CD4-positive, alpha-beta T cell (primary cell): ENCODE measurements around the gene RSBN1. TPM values are rescaled to one million over a fixed set of nuclear protein-coding genes. Genes with fewer than 3 reads are reported as not detected.

Source experiments
- ATAC-seq: fragments of 200-7000 bp; cut with Tn5 transposase; one replicate; pipeline ENCODE4 v1.10.0; 2022; ENCODE audit warnings: mild to moderate bottlenecking; ENCODE audit not compliant: poor library complexity
- CTCF ChIA-PET: fragments of 350-600 bp; sonication (Branson Sonifier 250); formaldehyde crosslinking; loops from one replicate; lab custom pipeline; 2021; ENCODE audit warnings: antibody characterized with exemption, inconsistent platforms; lab: Charles Lee
- POLR2A ChIA-PET: fragments of 350-600 bp; sonication (Branson Sonifier 250); formaldehyde crosslinking; loops from one replicate; lab custom pipeline; 2021; ENCODE audit warnings: antibody characterized with exemption, inconsistent platforms; lab: Charles Lee
- DNase-seq, 14 experiments: peaks; one replicate each; pipeline ENCODE4 v3.0.0-alpha.2; 2013 to 2020; ENCODE audit warnings: mixed read lengths in 2 of 14
- H3K27ac ChIP-seq, 2 donors: one replicate each; pipeline versions ENCODE4 v1.5.1 to v1.7.0; 2013; ENCODE audit warnings: low read length in 2 of 2, low read depth in 1 of 2, mild to moderate bottlenecking in 1 of 2
- H3K27me3 ChIP-seq, 2 experiments: 1 replicate in 1 of 2; 2 replicates in 1 of 2; pipeline versions ENCODE4 v1.6.1 to v1.7.0; 2013; ENCODE audit warnings: low read length in 2 of 2, control low read depth in 1 of 2, mild to moderate bottlenecking in 1 of 2, moderate library complexity in 1 of 2; ENCODE audit not compliant: insufficient read depth in 2 of 2, control insufficient read depth in 1 of 2
- H3K36me3 ChIP-seq: one replicate; pipeline ENCODE4 v1.6.1; 2013; ENCODE audit warnings: low read length, control low read depth; ENCODE audit not compliant: insufficient read depth
- H3K4me1 ChIP-seq: one replicate; pipeline ENCODE4 v1.6.1; 2013; ENCODE audit warnings: low read length, control low read depth; ENCODE audit not compliant: insufficient read depth
- H3K4me3 ChIP-seq: one replicate; pipeline ENCODE4 v1.5.1; 2013; ENCODE audit warnings: mild to moderate bottlenecking, low read length, moderate library complexity
- H3K9me3 ChIP-seq, 2 experiments: 1 replicate in 1 of 2; 2 replicates in 1 of 2; pipeline versions ENCODE4 v1.6.1 to v1.7.0; 2013; ENCODE audit warnings: low read length in 2 of 2, mild to moderate bottlenecking in 2 of 2, control low read depth in 1 of 2, moderate library complexity in 1 of 2; ENCODE audit not compliant: control insufficient read depth in 1 of 2, insufficient read depth in 1 of 2
- H3K27ac Mint-ChIP-seq: one replicate; pipeline ENCODE4 v1.8.0; 2020; ENCODE audit warnings: mixed read lengths
- H3K27me3 Mint-ChIP-seq: one replicate; pipeline ENCODE4 v1.8.0; 2021; ENCODE audit warnings: mixed read lengths
- H3K36me3 Mint-ChIP-seq: one replicate; pipeline ENCODE4 v1.8.0; 2021; ENCODE audit warnings: low read depth, mixed read lengths
- H3K4me1 Mint-ChIP-seq: one replicate; pipeline ENCODE4 v1.8.0; 2021; ENCODE audit warnings: low read depth, mixed read lengths
- H3K4me3 Mint-ChIP-seq: one replicate; pipeline ENCODE4 v1.8.0; 2020; ENCODE audit warnings: mild to moderate bottlenecking, mixed read lengths
- H3K9me3 Mint-ChIP-seq: one replicate; pipeline ENCODE4 v1.8.0; 2020; ENCODE audit warnings: mixed read lengths
- intact Hi-C, 2 experiments: fragments of 100-400 bp; cut with DNase I in 1 of 2; cut with micrococcal nuclease in 1 of 2; formaldehyde crosslinking; loops; one replicate each; pipeline versions ENCODE4 v1.15.1 to v1.9.0; 2023 to 2025; cut with DNase I, micrococcal nuclease
- total RNA-seq, 174 experiments: library from RNA in 2 of 174; stranded (reverse) in 2 of 174; gene quantifications; one replicate each; pipeline ENCODE4 v1.2.3 and lab custom pipeline; 2021 to 2026
- TF ChIP-seq, protein P1 (sequence below): fragments of 200-600 bp; IDR thresholded peaks from one replicate; pipeline ENCODE4 v1.8.0; 2022; ENCODE audit warnings: antibody characterized with exemption, mild to moderate bottlenecking

Gene RSBN1
- total RNA-seq, 2 experiments from 2014 or later = 44.2 to 44.6 TPM

DNA sequence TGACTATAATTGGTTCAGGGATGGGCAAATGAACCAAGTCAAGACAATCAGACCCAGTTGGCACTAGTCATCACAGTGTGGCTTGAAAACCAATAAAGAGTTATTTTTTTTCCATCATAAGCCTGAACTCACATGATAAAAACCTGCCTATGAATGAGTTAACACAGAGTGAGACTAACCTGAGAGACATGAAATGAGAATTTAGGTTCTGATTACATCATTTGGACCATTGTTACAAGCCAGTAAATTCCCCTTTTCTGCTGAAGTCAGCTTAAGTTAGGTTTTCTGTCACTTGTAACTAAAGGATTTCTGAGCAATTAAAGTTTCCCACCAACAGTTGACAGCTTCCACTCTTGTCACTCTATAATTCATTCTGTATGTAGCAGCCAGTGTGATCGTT, 9.6 kb upstream of the RSBN1 start:
- H3K27ac Mint-ChIP-seq = no peak overlapping the region
- peaks cover 50% of the 10 kb centered on the region for H3K36me3 ChIP-seq
- CTCF ChIA-PET = no interaction called here

DNA sequence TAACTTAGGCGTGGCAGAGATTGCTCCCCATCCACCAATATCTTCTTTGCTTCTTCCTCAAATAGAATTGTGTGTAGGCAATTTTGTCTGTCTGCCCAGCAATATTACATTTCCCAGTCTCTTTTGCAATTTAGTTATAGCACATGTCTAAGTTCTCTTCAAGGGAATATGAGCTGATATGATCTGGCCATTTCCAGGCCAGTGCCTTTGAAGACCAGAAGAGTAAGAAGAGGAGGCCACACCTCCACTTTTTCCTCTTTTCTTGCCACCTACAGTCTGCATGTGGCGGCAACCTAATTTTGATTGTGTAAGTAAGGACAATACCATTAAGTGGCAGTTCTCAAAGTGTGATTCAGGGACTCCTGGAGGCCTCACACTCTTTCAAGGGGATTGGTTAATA, 6.3 kb upstream of the RSBN1 start:
- Histone ChIP-seq H3K36me3 (peaks cover 41% of the 10 kb centered on the region), H3K4me3 (no peak overlapping the region), H3K27me3 (no peaks in the 10 kb centered on the region), H3K27ac (no peak overlapping the region), H3K9me3 (no peaks in the 10 kb centered on the region), H3K4me1 (no peaks in the 10 kb centered on the region)
- TF ChIP-seq, protein P1, sequence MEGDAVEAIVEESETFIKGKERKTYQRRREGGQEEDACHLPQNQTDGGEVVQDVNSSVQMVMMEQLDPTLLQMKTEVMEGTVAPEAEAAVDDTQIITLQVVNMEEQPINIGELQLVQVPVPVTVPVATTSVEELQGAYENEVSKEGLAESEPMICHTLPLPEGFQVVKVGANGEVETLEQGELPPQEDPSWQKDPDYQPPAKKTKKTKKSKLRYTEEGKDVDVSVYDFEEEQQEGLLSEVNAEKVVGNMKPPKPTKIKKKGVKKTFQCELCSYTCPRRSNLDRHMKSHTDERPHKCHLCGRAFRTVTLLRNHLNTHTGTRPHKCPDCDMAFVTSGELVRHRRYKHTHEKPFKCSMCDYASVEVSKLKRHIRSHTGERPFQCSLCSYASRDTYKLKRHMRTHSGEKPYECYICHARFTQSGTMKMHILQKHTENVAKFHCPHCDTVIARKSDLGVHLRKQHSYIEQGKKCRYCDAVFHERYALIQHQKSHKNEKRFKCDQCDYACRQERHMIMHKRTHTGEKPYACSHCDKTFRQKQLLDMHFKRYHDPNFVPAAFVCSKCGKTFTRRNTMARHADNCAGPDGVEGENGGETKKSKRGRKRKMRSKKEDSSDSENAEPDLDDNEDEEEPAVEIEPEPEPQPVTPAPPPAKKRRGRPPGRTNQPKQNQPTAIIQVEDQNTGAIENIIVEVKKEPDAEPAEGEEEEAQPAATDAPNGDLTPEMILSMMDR = no peak
- peaks cover 56% of the 10 kb centered on the region for H3K36me3 Mint-ChIP-seq
- DNase-seq (no peak), ATAC-seq (no peak)
- intact Hi-C loops = loop anchor here in 1 of 2 experiments (5.0 to 10.0 kb wide), 7 partner anchors 424 to 1104 kb away; partner anchors contain the start of genes BCAS2, CSDE1, LRIG2 and MAGI3
- H3K9me3 Mint-ChIP-seq = no peaks in the 10 kb centered on the region
- H3K27me3 Mint-ChIP-seq = no peaks in the 10 kb centered on the region
- no peaks in the 10 kb centered on the region for H3K4me1 Mint-ChIP-seq
- ChIA-PET CTCF (no interaction called here), POLR2A (no interaction called here)
- no peak overlapping the region for H3K4me3 Mint-ChIP-seq
- no peak overlapping the region for H3K27ac Mint-ChIP-seq

More for the DNA sequence above, 9.6 kb upstream of the RSBN1 start:
- Mint-ChIP-seq H3K36me3 (peaks cover 61% of the 10 kb centered on the region), H3K4me1 (no peaks in the 10 kb centered on the region), H3K4me3 (no peak overlapping the region), H3K27me3 (no peaks in the 10 kb centered on the region), H3K9me3 (no peaks in the 10 kb centered on the region)
- TF ChIP-seq, protein P1 = no peak
- POLR2A ChIA-PET = interaction anchor here (1.1 kb wide), 1 partner anchor 62 kb away, joined by 3 read pairs; no protein-coding TSS in a partner anchor
- intact Hi-C loops = no loop called here
- Histone ChIP-seq H3K4me3 (no peak overlapping the region), H3K27me3 (no peaks in the 10 kb centered on the region), H3K27ac (no peak overlapping the region), H3K9me3 (no peaks in the 10 kb centered on the region), H3K4me1 (no peaks in the 10 kb centered on the region)
- DNase-seq (no peak), ATAC-seq (no peak)

DNA sequence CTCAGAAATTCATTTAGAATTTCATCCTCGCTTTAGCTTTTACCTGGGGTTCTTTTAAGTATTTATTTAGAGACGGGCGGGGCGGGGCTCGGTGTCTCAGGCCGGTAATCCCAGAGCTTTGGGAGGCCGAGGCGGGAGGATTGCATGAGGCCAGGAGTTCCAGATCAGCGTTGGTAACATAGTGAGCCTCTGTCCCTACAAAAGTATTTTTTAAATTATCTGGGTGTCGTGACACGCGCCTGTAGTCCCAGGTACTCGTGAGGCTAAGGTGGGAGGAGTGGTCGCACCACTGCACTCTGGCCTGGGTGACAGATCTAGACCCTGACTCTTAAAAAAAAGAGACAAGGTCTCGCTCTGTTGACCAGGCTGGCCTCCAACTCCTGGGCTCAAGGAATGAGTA, 942 bp upstream of the RSBN1 start:
- no peak for ATAC-seq
- no peaks in the 10 kb centered on the region for H3K9me3 ChIP-seq
- H3K4me1 Mint-ChIP-seq = peaks cover 37% of the 10 kb centered on the region
- intact Hi-C loops = loop anchor here (2.0 to 10.0 kb wide), 9 partner anchors 114 to 1098 kb away; partner anchors contain the start of genes LRIG2 (in 2 of the 2), SLC16A1 (in 2 of the 2), BCAS2 (in 1 of the 2) and CSDE1 (in 1 of the 2)
- peak overlapping the region; percentile 97 for H3K4me3 Mint-ChIP-seq
- peaks cover 3% of the 10 kb centered on the region for H3K9me3 Mint-ChIP-seq
- peaks cover 11% of the 10 kb centered on the region for H3K36me3 ChIP-seq
- peak overlapping the region in 1 of 2 donors; percentile 89 for H3K27ac ChIP-seq
- H3K27me3 ChIP-seq = no peaks in the 10 kb centered on the region
- H3K4me3 ChIP-seq = no peak overlapping the region
- peak in 1 of 14 experiments; percentile 36 for DNase-seq
- ChIA-PET POLR2A (interaction anchor here (1.0 kb wide), 1 partner anchor 118 kb away, joined by 3 read pairs; no protein-coding TSS in a partner anchor), CTCF (no interaction called here)
- TF ChIP-seq, protein P1 = no peak
- H3K27me3 Mint-ChIP-seq = no peaks in the 10 kb centered on the region
- H3K27ac Mint-ChIP-seq = peak overlapping the region; percentile 96
- peaks cover 45% of the 10 kb centered on the region for H3K36me3 Mint-ChIP-seq
- H3K4me1 ChIP-seq = peaks cover 15% of the 10 kb centered on the region
